Suppressor macrophage (primary cell): Measurements from ENCODE around the gene HNRNPC.

Experiments
- DNase-seq, 4 experiments: peaks; one replicate each; pipeline ENCODE4 v3.0.0-alpha.2; 2020 to 2022

HNRNPC gene

DNA sequence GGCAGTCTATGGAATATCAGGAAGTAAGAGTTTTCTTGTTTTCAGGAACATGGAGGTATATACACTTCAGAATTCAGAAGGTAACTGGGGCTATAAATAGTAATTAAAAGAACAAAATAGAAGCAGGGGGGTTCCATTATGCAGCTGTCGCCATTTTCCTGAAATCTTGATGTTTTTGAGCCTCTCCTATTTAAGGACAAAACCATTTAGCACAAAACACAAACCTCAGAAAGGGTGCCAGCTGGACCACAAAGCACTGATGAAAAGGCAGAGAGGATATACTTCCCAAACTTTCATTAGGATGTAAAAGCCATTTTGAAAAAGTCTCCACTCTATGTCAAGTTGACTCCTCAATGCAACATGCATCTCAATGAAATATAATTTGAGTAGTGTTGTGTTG is 59.2 kb downstream of the HNRNPC start:
- no peak for DNase-seq

DNA sequence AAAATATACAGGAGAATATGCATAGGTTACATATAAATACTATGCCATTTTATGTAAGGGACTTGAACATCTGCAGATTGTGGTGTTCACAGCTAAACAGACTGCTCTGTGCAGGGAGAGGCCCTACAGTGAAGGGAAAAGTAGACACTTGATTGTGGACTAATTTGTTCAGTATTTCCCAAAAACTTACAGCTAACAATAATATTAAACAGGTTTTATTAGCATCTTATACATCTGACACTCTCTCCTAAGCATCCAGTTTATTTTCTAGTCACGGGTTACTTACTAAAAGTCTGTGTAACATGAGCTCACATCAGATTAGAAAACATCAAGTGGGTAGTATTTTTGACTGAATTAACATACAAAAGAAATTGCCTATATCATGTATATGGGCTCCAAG is 60.1 kb downstream of the HNRNPC start:
- DNase-seq = no peak

DNA sequence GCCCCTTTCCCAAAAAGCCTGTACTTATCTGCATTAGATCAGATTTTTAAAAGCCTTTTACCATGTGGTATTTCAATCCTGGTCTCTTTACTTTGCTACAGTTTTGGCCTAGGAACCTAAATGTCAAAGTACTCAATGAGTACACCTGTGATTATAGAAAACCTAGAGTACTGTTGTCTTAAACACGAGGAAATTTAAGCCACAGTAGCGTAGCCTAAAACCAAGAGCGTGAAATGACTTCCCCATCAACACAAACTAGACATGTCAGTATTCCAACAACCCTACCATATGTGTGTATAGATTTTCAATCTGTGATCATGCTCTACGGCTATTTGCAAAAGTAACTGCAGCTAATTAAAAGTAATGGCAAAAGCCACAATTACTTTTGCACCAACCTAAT is 60.7 kb downstream of the HNRNPC start:
- no peak for DNase-seq

DNA sequence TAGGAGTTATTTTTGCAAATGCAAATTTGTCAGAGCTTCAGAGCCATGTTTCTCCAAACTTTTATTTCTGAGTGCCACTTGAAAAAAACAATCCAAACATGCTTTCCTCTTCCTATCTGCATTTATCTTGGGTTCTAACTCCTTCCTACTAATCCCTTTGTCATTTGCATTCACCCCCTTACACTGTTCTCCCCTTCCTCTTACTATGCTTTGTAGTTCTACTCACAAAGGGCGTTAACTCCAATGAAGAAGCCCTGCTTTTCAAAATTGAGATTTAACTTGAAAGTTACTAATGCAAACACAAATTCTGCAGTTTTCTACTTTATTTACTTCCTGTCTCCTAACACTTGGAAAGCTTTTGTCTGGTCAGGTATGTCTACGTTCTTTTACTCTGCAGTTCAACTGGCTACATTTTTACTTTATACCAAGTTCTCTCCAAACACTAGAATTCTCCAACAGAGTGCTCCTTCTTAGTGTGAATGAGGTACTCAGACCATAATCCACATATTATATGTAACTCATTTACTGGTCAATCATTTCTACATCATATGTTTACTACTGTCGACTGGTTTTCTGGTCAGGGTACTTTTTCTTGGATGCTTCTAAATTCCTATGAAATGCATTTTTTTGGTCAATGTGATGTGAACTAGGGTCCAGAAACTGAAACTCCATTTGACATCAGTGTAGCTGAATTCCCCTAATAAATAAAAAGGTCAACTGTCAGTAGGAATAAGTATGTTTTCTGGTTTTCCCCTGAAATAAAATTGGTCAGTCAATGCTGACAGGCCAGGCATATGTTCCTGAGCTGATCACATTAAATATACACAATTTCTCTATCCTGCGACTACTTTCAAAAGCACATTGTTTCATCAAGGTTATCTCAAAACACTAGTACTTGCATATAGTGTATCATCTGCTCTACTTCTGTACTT is 62.2 kb downstream of the HNRNPC start:
- DNase-seq = no peak

DNA sequence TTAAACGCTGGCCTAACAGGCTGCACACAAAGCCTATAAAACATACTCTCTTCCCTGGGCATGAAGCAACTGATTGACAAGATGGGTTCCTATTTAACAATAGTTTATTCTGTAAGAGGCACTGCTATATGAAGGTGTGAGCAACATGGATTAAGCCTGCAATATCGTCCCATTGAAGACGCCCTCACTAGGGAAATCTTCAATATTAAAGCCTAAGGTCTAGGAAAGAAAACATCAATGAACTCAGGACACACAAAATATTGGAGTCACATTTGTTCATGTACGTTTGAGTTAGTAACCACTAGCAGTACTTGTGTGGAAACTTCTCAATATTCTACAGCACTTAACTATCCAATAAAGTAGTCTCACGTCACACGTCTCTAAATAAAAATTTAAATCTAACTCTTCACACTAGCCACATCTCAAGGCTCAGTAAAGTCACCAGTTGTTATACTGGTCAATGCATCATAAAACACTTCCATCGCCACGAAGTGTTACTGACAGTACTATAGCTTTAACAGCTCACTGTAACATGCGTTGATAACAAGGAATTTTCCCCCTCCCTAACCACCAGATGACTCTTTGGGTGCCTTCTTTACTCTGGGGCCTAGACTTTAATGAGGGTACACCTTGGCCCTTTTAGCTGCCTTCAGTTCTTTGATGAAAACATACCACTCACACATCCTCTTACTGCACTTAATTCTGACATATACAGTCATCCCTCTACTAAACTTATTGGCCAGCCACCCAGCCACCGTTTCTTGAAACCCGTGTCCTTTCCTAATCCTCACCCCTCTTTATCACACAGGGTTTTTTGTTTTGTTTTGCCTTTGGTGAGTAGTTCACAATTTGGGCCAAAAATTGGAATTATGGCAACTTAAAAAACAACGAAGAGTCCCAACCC is 63.3 kb downstream of the HNRNPC start:
- no peak for DNase-seq

DNA sequence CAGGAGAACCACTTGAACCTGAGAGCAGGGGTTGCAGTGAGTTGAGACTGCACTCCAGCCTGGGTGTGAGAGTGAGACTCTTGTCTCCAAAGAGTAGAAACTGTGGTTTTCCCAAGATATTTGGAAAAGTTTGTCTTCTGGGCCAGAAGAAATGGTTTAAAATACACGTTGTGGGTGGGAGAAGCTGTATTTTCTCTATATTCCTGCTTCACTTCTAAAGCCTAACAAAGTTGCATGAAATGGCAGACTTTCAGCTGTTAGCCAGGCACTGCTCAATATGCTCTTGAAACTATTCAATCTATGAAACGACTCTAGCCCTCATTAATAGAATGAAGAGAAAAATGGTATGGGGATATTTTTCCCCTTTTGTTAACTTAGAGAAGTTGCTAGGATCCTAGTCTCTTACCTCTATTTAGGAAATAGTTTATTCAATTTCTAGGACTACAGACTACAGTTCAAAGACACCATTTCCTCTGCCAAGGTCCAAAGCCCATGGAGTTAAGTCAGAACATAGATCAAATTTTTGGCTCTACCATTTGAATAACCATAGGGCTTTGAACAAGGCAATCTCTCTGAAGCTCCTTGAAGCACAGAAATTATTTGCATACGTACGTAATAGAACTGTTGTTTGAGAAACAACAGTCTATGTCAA is 64.1 kb downstream of the HNRNPC start:
- no peak for DNase-seq

DNA sequence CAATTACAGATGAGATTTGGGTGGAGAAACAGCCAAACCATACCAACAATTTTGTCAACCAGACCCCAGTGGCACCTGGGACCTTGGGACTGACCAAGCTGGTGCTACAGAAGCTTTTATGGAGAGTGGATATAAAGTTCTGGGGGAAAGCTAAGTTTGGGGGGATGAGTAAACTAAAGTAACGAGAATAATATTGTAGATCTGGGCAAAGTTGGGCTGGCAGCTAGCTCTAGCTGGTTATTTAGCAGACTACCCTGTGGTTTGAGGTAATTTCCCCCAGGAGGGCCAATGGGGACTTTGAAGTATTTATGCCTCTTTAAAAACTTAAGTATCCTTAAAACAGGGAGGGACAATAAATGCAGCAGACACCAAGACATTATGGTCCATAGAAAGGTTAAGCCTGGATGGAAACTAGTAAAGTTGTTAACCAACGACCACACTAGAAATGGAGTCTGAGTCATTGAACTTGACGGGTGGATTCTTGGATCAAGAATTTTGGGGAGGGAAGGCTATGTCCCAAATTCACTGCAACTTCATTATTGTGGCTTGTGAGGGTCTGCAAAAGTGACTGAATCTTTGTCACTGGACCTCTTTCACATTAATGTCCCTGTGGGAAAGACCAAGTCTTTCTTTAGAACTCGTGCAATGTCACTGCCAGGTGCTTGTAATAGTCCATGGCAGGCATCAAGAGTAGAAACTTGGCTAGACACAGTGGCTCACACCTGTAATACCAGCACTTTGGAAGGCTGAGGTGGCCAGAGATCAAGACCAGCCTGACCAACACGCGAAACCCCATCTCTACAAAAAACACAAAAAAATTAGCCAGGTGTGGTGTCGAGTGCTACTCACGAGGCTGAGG is 64.8 kb downstream of the HNRNPC start:
- no peak for DNase-seq

DNA sequence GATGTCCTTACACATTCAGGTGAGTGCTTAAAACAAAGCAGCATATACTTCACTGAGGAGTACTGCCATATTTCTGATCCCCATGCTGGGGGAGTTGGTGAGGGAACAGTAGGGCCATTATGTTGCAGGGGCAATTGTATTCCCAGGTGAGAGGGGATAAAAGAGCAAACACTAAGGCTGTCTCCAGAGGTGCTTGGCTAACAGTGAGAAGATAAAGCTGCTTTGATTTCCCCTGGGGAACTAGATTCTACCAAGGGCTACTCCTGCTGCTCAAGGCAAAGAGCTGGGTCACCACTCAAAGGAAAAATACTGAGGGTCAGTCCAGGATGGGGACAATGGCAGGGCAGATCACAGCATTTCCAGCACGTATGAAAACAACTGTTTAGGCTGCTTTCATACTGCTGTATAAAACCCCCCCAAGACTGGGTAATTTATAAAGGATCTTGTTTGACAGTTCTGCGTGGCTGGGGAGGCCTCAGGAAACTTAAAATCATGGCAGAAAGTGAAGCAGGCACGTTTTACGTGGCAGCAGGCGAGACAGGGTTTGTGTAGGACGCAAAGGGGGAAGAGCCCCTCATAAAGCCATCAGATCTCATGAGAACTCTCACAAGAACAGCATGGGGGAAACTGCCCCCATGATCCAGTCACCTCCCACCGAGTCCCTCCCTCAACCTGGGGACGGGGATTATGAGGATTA is 65.6 kb downstream of the HNRNPC start:
- DNase-seq = no peak

DNA sequence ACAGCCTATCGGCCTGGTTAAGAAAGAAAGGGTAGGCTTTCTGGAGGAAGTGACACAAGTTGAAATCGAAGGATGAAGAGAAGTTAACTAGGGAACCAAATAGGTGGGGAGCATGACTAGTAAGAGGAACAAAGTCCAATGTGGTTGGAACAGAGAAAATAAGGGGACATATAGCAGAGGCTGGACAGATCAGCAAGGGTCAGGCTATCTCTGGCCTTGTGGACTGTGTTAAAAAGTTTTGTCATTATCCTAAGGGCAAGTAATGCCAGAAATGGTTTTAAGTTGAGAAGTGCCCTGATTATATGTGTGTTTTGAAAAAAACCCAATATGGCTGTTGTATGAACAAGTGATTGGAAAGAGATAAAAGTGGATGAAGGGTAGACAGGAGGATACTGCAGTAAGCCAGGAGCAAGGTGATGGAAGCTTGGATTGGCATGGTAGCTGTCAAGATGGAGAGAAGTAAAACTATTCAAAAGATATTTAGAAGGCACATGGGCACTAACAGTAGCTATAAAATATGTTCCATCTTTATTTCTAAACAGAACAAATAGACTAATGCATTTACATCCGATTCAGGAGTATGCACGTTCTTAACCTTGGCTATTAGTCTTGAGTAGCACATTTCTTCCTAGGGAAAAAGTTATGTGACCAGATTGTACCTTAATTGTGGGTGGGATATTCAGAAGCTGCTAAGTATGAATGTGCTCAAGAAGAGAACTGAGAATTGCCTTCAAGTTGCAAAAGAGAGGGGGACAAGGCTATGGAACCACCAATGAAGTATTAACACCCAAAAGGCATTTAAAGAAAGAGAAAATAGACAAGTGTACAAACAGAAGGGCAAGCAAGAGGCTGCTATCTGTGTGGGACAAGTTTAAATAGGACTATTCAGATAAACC is 66.5 kb downstream of the HNRNPC start:
- DNase-seq = peak in 3 of 4 experiments; percentile 28 to 36 (median 35)

DNA sequence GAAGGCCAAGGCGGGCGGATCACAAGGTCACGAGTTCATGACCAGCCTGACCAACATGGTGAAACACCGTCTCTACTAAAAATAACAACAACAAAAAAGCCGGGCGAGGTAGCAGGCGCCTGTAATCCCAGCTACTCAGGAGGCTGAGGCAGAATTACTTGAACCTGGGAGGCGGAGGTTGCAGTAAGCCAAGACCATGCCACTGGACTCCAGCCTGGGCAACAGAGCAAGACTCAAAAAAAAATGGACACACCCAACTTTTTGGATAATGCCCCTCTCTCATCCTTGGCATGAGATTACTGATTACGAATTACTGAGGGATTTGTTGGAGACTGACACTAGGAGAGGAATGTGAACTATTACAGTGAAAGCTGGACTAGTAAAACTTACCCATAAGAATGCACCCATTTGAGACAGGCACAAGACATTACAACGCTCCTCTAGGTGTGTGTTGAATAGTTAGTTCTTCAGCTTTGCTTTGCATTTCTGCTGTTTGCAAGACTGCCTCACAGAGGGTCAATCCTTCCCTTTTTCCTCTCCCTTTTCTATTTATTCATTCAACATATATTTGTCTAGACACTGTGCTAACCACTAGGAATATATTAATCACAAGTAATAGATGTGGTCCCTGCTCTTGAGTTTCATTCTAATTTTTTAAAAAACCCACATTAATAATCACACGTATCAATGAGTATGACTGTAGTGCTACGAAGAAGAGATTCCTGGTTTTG is 67.3 kb downstream of the HNRNPC start:
- no peak for DNase-seq

DNA sequence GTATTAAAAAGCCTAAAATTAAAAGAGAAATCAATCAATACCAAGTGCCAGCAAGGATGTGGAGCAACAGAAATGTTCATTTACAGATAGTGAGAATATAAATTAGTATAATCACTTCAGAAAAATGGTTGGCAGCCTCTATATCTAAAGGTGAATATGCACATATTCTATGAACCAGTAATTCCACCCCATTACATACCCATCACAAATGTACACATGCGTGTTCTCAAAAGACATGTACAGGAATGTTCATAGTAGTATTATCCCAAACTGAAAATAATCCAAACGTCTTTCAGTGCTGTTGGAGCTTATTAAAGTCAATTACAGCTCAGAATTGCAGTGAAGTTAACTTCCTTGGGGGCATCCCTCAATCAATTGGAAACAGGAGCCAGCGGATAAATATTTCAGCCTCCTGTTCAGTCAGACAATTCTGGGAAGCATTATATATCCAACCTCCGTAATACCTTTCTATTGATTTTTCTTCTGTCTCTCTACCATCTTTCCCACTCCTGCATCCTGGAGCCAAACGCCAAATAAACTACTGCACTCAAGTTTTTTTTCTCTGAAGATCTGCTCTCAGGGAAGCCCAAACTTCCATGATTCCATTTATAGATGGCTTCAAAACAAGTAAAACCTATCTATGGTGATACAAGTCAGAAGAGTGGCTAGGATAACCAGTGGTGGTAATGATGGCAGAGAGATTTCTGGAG is 68.3 kb downstream of the HNRNPC start:
- no peak for DNase-seq

DNA sequence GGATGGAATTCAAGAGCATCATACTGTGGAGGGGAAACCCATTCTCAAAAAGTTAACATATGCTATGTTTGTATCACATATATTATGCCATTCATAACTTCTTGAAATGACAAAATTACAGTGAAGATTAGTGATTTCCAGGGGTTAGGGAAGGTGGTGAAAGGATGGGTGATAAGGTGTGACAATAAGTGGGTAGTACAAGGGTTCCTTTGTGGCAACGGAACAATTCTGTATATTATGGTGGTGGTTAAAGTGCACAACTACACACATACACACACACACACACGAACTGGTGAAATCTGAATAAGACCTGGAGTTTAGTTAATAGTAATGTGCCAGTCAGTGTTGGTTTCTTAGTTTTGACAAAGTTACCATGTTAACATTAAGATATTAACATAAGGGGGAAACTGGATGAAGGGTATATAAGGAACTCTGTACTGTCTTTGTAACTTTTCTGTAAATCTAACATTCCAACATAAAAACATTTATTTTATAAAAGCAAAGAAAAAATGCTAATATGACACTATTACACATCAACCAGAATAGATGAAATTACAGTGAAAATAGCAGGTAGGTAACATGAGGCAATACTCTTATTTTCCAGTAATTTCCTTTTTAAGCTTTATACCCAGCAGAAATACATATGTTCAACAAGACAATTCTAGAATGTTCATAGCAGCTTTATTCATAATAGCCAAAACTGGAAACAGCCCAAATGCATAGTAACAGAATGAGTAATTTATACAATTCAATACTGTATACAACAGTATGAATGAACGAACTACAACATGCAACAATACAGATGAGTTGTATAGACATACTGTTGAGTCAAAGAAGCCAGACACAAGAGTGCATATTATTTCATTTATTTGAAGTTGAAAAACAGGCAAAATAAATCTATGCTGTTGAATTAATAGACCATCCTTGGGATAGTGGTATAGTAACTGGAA is 69.4 kb downstream of the HNRNPC start:
- DNase-seq = no peak

DNA sequence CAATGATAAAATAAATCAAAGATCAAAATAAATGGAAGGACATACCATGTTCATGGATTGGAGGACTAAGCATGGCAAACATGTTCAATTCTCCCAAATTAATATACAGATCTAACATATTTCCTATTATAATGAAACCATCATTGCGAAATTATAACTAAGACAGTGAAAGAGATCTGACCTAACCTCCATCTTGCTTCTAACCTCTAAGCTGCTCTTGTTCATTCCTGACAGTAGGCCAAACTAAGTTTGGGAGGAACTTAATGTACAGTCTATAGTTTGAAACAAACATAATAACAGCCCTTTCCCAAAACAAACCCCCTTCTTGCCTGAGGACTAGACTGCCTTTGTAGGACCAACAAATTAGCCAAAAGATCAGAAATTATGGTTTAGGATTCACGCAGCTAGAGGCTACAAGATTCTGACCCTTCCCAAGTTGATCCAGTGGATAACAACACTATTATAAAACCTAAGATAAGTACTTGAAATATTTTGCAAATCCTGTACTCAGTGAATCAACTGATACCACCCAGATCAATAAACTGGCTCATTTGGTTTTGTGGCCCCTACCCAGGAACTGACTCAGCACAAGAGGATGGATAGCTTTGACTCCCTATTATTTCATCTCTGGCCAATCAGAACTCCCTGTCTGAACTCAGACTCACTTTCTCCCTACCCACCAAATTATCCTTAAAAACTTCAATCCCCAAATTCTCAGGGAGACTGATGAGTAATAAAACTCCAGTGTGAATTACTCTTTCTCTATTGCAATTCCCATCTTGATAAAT is 71.6 kb downstream of the HNRNPC start:
- no peak for DNase-seq

DNA sequence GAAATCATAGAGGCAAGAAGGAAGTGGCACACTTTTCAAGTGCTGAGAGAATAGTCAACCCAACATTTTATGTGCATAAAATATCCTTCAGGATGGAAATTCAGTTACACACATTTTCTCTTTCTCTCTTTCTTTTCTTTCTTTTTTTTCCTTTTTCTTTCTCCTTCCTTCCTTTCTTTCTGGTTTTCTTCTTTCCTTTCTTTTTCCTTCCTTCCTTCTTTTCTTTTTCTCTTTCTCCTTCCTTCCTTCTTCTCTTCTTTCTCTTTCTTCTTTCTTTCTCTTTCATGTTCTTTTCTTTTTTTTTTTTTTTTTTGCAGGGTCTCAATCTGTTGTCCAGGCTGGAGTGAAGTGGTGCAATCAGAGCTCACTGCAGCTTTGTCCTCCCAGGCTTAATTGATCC is 74.6 kb downstream of the HNRNPC start:
- no peak for DNase-seq

DNA sequence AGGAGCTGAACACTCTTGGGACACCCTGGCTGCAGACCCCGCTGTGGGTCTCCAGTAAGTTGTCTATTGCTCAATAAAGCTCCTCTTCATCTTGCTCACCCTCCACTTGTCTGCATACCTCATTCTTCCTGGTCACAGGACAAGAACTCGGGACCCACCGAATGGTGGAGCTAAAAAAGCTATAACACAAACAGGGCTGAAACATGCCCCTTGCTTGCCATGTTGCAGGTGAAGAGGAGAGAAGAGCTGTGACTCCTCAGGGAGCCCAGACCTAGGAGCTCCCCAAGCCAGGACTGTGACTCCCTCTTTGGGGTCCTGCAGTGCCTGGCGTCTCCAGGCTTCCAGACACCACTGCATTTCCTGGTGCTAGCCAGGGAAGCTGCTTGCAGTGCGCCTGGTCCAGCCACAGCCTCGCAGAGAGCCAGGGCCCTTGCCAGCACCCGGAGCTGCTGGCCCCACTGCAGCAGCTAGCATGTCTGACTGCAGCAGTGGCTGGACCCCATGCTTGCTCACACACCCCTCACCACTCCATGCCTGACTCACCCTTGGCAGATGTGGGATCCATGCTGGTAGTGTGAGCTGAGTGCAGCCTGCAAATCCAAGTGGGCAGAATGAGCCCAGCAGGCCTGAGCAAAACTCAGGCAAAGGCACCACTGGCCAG is 76.2 kb downstream of the HNRNPC start:
- DNase-seq = no peak

DNA sequence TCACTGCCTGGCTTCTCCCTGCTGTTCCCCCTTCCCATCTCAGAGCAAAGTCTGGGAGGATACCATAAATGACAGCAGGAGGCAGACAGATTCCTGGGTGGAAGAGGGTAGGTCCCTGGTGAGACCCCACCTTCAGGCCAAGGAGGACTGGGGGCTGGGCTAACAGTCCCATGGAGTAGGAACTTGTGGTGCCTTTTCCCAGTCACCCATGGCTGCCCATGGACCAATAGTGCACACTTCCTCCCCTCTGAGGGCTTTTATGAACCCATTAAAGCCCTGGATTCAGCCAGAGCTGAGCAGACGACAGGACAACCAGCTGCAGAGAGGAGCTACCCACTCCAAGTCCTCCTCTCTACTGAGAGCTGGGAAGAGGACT is 76.8 kb downstream of the HNRNPC start:
- no peak for DNase-seq
